HG02610 (cell line): ENCODE data around the gene CTAGE8.
"Not testable (repeated sequence)": the region's sequence is repeated elsewhere in the genome, so short reads cannot be mapped to it uniquely, and the experiment has no call there.

Source experiments
- ATAC-seq: cut with Tn5 transposase; IDR thresholded peaks from one replicate; pipeline ENCODE4 v1.9.1; 2021; ENCODE audit warnings: mild to moderate bottlenecking, moderate library complexity; ENCODE audit not compliant: unreplicated experiment

The CTAGE8 gene

DNA sequence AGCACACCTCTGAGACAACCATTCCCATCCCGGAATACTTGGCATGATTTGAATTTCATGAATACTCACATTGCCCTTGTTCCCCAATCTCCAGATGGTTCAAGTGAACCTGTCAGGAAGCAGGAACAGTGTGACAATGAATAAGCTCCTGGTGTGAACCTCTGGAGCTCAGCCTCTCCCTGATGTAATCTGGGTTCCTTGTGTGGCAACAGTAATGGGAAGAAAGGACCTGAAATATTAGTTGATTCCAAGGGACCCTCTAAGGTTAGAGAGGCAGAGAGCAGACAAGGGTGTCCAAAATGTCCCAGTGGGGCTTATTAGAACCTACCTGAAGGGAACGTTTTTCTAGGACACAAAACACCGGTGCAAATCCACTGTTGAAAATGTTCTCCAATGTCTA, 13.0 kb downstream of the CTAGE8 start:
- no peak for ATAC-seq

DNA sequence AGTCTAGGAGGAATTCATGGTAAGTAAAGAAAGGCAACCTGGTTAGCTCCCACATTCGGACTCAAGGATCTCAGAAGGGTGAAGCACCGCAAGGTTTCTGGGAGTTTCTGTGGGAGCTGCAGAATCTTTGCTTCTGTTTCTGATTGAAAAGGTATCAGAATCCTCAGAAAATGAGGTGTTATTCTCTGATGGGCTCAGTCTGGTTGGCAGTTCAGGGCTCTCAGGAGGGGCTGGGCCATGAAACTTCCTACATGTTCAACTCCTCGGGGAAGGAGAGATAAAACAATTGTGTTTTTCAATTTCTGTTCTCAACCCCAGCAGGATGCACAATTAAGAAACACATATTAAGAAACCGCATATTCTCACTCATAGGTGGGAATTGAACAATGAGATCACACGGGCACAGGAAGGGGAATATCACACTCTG, 13.6 kb downstream of the CTAGE8 start:
- ATAC-seq: no peak

DNA sequence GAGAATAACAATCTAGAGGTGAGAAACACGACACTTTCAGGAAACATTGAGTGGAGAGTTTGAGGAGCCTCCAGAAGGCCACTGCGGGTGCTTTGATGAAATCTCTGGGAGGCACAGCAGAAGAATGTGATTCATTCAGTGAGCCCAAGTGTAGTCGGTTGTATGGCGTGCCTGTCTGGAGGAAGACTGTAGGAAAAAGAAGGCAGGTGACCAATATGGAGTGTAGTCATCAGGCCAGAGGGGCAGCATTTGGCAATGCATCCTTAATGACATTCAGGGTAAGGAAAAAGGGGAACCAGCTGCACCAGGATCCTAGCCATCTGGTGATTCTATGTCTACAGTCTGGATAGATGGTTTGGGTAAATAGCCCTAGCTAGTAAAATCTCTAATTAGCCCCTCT, 16.8 kb downstream of the CTAGE8 start:
- ATAC-seq: not testable (repeated sequence)

- ATAC-seq: peak; percentile 70
Observed at GRCh38 chr7:144247674-144248330, 21.3 kb downstream of the CTAGE8 start.

DNA sequence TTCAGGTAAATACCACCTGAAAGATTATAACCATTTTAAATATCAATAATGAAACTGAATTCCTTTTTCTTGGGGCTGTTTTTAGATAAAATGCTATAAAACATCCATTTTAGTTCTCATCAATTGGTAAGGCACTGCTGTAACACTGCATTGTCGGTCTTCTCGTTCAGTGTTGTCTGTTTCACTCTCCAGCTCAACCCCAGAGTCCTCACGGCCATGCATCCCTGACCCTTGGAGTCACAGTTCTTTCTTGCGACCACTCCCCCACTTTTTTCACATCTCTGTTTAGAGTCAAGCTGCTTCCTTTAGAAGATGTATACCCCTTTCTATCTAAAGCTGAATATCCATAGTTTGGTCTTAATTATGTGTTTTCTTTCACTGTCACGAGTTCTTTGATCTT, 22.1 kb downstream of the CTAGE8 start:
- not testable (repeated sequence) for ATAC-seq

DNA sequence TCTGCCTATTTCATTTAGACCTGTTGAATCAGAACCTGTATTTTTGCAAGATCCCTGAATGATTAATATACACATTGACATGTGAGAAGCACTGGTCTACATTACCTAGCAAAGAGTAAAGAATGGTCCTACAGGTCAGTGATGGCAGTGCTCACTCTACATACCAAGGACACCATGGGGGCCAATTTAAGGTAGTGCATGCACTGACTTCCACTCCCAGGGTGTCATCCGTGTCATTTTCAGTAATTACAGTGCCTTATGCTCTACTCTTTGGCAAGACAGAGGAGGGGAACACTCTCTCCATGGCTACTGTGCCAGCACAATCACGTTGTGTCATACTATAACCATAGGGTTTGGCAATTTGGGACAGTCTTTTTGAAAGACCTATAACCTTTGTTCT, 23.7 kb downstream of the CTAGE8 start:
- ATAC-seq: not testable (repeated sequence)

DNA sequence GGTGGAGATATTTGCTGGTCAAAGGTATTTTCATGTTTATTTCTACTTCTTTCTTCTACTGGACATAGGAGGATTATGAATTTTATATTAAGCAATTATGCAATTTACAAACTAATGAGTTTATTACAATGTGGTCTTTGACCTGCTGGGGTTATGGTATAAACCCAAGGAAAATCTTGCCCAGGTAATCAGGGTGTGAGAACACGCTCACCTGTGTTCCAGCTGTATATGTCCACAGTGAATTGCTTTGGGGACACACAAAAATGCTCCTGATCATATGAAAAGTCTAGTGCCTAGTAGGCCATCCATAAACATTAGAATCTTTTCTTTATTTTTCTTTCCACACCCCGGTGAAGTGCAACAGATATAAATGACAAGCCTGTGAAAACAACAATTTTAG, 29.7 kb downstream of the CTAGE8 start, which contains the start of gene OR2A42:
Gene OR2A42, minus strand, starts transcription at position 241 of the 400 bp plus-strand sequence. CDS start 6,762 bp downstream, outside the sequence.
- ATAC-seq: not testable (repeated sequence)

GRCh38 chr7:144238530-144239082, 30.5 kb downstream of the CTAGE8 start:
- ATAC-seq: not testable (repeated sequence)

DNA sequence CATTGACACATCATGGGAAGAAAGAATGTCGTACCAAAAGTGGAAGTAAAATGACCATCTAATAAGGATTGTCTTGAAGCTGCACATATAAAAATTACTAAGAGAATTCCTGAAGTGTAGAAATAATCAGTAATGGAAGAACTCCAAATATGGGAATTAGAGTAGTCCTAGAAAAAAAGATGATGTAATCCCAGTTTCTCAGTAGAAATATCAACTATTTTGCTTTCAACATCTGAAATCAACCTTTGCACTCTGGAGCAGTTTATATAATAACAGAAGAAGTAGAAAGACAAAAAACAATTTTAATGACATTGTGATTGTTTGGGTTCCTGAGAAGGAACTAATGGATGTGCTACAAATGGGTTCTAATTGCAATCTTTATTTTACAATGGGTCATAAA, 36.0 kb downstream of the CTAGE8 start:
- not testable (repeated sequence) for ATAC-seq

- ATAC-seq: not testable (repeated sequence)
Observed at GRCh38 chr7:144231027-144231426, 38.1 kb downstream of the CTAGE8 start.

DNA sequence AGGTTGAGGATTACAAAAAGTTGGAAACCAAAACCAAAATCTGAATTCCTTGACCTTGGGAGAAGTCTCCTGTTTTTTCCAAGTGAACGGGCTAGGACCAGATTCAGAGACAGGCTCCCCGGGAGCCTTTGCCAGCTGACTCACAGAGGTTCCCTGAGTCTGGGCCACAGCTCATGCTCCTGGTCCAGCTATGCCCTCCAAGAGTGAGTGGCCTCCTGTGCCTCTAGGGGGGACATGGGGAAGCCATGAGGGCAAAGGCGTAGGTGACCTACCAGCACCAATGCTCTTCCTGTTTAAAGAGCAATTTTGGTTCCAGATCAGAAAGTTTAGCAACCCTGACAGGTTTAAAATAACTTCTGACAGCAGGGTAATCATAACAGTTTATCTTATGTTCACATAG, 40.3 kb downstream of the CTAGE8 start:
- ATAC-seq: not testable (repeated sequence)

GRCh38 chr7:144226866-144227265, 42.2 kb downstream of the CTAGE8 start:
- ATAC-seq: not testable (repeated sequence)

DNA sequence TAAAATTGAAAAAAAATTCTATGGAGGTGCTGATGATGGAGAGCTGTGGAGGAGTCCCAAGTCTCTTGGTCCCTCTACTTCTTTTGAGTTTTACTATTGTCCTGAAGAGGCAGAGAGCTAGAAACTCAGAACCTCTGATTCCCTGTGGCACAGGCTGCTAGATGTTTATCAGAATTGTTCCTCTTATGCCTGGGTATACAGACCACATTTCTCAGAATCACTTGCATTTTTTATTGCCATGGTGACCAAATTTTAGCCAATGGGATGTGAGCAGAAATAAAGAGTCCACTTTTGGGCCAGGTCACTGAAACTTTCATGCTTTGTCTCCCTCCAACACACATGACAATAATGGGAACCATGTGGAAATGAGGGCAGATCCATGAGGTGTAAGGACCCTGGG, 45.4 kb downstream of the CTAGE8 start:
- not testable (repeated sequence) for ATAC-seq

GRCh38 chr7:144220531-144220930, 48.6 kb downstream of the CTAGE8 start:
- not testable (repeated sequence) for ATAC-seq

DNA sequence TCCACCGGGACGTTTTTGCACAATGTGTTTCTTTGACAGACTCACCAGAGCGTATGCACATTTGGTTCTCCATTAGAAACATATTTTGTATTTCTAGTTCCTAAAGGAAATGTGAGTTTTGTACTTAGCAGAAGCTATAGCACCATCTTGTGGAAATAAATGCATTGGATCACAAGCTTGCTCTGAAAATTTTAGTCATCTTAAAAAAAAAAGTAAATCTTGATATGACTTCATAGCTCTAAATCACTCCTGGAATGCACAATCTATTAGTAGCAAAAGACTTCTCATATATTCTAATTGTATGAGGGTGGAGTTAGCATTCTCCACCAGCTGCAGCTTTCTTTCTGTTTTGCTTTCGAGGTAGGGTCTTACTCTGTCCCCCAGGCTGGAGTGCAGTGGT, 49.9 kb downstream of the CTAGE8 start:
- not testable (repeated sequence) for ATAC-seq

DNA sequence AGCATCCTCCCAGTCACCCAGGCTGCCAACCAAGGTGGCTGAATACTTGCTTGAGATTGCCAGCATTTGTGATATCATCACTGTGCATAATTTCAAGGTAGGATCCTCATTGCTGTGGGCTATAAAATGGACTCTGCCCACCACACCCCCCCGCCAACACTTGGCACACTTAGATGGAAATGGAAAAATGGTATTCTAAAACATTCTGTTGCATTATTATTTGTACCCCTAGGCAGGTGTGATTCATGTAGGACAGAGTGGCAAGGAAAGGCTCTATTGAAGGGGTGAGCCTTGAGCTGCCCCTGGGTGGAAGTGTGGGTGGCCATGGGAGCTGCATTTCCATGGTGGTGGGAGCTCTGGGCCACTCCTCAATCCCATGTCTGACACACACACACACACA, 50.5 kb downstream of the CTAGE8 start:
- ATAC-seq: not testable (repeated sequence)

GRCh38 chr7:144217200-144217599, 51.9 kb downstream of the CTAGE8 start:
- ATAC-seq: not testable (repeated sequence)
